Activated CD8-positive, alpha-beta memory T cell treated with anti-CD3 and anti-CD28 coated beads for 4 hours (primary cell): ENCODE results near the gene WSCD2.

Source experiments
- DNase-seq, 2 donors: peaks; one replicate each; pipeline ENCODE4 v3.0.0-alpha.2; 2020; ENCODE audit warnings: low read depth in 2 of 2

The WSCD2 gene

GRCh38 chr12:108235985-108236263 lies 106.8 kb downstream of the WSCD2 start:
- DNase-seq: no peak

- no peak for DNase-seq
Measured at GRCh38 chr12:108236366-108236765, 107.3 kb downstream of the WSCD2 start.

- no peak for DNase-seq
Measured at GRCh38 chr12:108237272-108237671, 108.2 kb downstream of the WSCD2 start.

GRCh38 chr12:108238474-108238873 lies 109.4 kb downstream of the WSCD2 start:
- DNase-seq: no peak

GRCh38 chr12:108239378-108239777 lies 110.3 kb downstream of the WSCD2 start:
- DNase-seq: no peak

GRCh38 chr12:108240027-108240785 lies 111.1 kb downstream of the WSCD2 start:
- no peak for DNase-seq

- no peak for DNase-seq
Measured at GRCh38 chr12:108240928-108241327, 111.8 kb downstream of the WSCD2 start.

GRCh38 chr12:108241986-108242703 lies 113.1 kb downstream of the WSCD2 start:
- no peak for DNase-seq

GRCh38 chr12:108247130-108247529 lies 118.0 kb downstream of the WSCD2 start:
- no peak for DNase-seq

GRCh38 chr12:108248011-108248410 lies 118.9 kb downstream of the WSCD2 start:
- DNase-seq: no peak

- DNase-seq: no peak
Measured at GRCh38 chr12:108252523-108252922, 123.4 kb downstream of the WSCD2 start.

- DNase-seq: no peak
Measured at GRCh38 chr12:108253540-108253939, 124.5 kb downstream of the WSCD2 start.

GRCh38 chr12:108254030-108254429 lies 124.9 kb downstream of the WSCD2 start:
- no peak for DNase-seq

GRCh38 chr12:108254517-108255251 lies 125.6 kb downstream of the WSCD2 start:
- no peak for DNase-seq

- DNase-seq: no peak
Measured at GRCh38 chr12:108255252-108255602, 126.1 kb downstream of the WSCD2 start.

- no peak for DNase-seq
Measured at GRCh38 chr12:108257004-108257403, 127.9 kb downstream of the WSCD2 start.

- no peak for DNase-seq
Measured at GRCh38 chr12:108257610-108258106, 128.6 kb downstream of the WSCD2 start.

- DNase-seq: no peak
Measured at GRCh38 chr12:108260039-108260438, 131.0 kb downstream of the WSCD2 start.

- no peak for DNase-seq
Measured at GRCh38 chr12:108260969-108261368, 131.9 kb downstream of the WSCD2 start.

GRCh38 chr12:108265505-108265904 lies 136.4 kb downstream of the WSCD2 start:
- no peak for DNase-seq

- DNase-seq: no peak
Measured at GRCh38 chr12:108266131-108266530, 137.0 kb downstream of the WSCD2 start.

- DNase-seq: no peak
Measured at GRCh38 chr12:108267450-108267849, 138.4 kb downstream of the WSCD2 start.

GRCh38 chr12:108268397-108268796 lies 139.3 kb downstream of the WSCD2 start:
- DNase-seq: no peak
